GM12892 (cell line): ENCODE data around the gene POLL.

Experiments
- DNase-seq: peaks from one replicate; pipeline ENCODE4 v3.0.0; 2011; ENCODE audit not compliant: insufficient read length
- FAIRE-seq: peaks from 2 replicates; lab custom pipeline; 2011; peaks lifted over from hg19 to GRCh38; lab: Jason Lieb, UNC
- POLR2A ChIP-seq: IDR thresholded peaks from 2 replicates; pipeline ENCODE4 v1.6.1; 2011; ENCODE audit warnings: low read depth, low read length, control low read depth
- POLR2AphosphoS5 ChIP-seq: IDR thresholded peaks from 2 replicates; pipeline ENCODE4 v1.6.1; 2011; ENCODE audit warnings: low read depth, low read length, control low read depth
- TAF1 ChIP-seq: IDR thresholded peaks from 2 replicates; pipeline ENCODE4 v1.6.1; 2011; ENCODE audit warnings: low read depth, mild to moderate bottlenecking, control low read depth, low read length, borderline replicate concordance

POLL gene

DNA sequence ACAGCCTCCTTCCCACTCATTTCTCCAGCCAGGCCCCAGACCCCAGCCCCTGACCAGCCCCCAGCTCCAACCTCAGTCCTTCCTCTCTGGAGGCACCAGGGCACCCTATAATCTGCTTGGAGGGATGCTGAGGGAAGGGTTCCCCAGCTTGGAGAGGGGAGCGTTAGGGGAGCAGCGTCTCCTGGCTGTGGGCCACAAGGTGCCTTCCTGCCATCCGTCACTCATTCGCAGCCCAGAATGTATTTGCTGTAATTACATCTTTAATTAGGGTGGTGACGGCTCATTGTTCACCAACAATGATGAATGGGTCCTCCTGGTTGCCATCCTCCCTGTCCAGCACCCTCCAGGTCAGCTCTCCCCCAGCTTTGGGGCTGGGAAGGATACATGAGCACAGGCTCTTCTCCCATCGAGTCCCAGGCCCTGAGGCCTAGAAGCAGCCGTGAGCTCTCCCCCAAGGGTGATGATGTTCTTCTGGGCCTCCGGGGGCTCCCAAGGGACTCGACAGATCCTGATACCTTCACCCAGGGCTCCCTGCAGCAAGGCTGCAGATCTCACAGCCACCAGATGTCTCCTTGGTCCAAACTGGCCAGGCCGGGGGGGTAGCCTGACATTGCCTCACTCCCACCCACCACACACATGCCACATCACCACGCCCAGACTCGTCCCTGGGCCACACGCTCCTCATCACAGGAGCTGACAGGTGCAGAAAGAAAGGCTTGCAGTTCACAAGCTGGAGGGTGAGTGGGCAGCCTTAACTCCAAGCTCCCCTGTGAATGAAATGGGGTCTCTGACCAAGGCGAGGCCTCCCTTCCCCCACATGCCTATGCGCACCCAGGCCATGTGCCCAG lies 26.8 kb downstream of the POLL start:
- TF ChIP-seq POLR2AphosphoS5: no peak
- TF ChIP-seq POLR2A: no peak
- TF ChIP-seq TAF1: no peak
- no peak for DNase-seq
- no peak for FAIRE-seq

DNA sequence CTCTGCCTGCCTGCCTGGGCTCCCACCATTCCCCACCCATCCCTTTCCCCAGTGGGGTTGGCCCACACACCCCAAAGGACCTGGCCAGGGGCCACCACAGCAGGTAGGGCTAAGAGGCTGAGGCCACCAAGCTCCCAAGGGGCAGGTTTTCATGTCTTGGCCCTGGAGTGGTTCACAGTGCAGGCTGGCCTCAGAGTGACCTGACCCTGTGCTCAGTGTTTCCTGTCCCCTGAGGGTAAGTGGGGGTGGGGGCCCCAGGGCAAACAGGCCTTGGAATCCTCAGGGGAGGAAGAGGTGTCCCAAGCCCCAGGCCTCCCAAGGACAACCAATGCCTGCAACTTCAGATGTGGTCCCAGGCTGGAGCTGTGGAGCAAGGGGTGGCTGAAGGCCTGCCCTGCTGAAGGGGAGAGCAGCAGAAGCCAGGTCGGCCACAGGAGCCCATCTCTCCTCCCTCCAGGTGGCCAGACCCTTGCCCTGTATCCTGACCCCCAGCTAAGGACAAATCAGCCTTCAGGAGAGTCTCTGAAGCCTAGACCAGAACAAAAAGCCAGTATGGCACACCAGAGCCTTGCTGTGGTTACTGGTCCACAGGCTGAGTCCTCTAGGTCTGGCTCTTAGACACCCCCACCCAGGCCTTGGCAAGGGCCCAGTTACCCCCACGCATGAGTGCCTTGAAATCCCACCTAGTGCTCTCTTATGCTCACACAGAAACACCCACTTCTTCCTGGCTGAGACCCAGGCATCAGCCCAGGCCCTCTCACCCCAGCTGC lies 27.6 kb downstream of the POLL start:
- no peak for DNase-seq
- TF ChIP-seq POLR2AphosphoS5 (no peak), POLR2A (no peak), TAF1 (no peak)
- FAIRE-seq: no peak

DNA sequence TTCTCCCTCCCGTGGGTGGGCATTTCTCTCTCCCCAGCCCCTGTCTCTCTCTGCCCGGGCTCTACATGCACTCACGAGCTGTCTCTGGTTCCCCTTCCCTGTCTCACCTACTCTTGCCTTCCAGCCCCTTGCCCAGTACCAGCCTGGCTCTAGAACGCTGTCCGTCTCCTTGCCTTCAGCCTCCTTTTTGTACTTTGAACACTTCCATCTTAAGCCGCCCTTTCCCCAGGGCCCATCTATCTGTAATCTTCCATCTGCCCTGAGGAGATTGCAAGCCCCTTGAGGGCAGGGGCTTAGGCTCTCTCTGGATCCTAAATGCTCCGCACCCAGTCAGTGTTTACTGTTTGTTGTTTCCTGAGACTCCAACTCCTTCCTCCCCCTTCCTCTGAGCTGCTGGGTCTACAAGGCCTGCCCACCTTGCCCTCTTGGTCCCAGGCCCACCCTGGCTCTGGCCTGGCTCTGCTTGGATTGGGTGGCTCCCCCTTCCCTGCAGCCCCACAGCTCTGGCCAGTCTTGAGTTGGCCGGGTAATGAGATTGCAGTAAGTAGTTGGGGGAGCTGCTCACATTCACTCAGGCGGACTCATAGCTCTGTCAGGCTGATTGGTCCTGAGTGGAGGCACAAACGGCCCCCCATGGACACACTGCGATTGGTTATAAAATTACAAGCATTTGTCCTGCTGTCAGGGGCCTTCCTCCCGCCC lies 28.3 kb downstream of the POLL start:
- FAIRE-seq (no peak), DNase-seq (no peak)
- TF ChIP-seq POLR2A: no peak
- TF ChIP-seq TAF1: no peak
- no peak for TF ChIP-seq POLR2AphosphoS5

DNA sequence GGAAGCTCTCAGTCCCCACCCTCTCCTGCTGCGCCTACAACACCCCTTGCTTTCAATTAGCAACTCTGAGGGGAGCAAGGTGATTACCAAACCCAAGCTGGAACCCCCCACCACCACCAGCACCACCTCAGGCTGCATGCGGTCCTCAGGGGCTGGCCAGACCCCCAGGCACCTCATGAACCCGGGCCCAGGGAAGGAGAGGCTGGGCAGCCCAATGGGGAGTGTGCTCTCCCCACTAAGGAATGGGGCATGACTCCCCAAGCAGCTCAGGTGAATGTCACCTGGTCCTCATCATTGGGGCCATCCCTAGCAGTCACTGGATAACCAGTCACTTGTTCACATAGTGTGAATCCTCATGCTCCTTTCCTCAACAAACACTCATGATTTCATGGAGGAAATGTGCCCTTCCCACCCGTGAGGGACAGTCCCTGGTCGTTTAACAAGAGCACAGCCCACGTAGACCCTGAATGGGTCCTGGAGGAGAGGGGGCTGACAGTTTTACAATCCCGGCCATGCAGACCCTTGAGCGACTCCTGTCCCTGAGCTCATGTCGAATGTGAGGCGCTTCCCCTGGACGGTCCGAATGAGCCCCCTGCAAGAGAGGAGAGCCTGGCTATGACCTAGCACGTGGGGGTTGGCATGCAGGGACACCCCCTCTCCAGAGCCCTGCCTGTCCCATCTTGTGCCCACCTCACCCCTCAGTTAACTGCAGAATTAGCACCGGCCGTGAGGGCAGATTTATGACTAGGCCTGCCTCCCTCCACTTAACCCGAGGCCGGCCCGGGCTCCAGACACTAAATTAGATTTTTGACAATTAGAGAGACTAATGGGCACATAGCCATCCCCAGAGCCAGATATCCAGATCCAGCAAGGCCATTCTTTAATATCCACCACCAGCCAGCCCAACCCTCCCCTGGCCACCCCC lies 29.1 kb downstream of the POLL start:
- no peak for DNase-seq
- no peak for FAIRE-seq

DNA sequence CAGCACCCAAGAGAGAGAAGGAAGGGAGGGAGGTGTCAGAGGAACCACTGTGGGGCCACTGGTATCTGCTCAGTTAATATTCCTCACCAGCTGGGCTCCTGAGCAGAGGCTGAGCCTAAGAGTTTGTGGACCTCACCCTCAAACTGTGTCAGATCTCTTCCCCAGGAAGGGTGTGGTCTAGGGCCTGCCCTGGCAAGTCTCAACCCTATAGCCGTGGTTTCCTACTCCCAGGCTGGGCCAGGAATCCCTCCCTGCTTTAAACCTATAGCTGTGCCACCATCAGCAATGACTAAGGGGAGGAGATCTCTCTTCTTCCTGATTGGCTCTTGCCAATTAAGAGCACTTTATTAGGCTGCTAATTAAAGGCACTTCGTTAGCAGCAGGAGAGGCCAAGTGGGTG lies 29.9 kb downstream of the POLL start:
- TF ChIP-seq TAF1 (no peak), POLR2AphosphoS5 (no peak), POLR2A (no peak)
- peak; percentile 42 for FAIRE-seq
- no peak for DNase-seq

More for the DNA sequence above, 29.1 kb downstream of the POLL start:
- no peak for TF ChIP-seq POLR2A
- TF ChIP-seq POLR2AphosphoS5: no peak
- no peak for TF ChIP-seq TAF1

DNA sequence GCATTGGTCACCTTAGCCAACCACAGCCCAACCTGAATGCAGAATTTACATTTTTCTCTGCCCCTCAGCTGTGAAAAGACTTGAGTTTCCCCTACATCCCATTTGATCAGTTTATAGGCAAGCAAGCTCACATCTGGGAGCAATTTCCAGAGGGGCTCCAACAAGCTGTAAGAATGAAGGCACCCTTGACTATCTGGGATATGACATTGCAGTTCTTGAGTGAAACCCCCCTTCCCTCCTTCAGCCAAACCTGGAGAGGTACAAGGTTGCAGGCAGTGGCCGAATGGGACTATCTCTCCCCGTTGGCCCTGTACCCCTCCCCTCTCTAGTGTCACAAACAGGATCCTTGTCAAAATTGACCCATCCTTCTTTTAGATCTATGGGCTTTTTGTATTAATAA lies 30.5 kb downstream of the POLL start:
- no peak for FAIRE-seq
- TF ChIP-seq POLR2A (no peak), POLR2AphosphoS5 (no peak), TAF1 (no peak)
- no peak for DNase-seq

DNA sequence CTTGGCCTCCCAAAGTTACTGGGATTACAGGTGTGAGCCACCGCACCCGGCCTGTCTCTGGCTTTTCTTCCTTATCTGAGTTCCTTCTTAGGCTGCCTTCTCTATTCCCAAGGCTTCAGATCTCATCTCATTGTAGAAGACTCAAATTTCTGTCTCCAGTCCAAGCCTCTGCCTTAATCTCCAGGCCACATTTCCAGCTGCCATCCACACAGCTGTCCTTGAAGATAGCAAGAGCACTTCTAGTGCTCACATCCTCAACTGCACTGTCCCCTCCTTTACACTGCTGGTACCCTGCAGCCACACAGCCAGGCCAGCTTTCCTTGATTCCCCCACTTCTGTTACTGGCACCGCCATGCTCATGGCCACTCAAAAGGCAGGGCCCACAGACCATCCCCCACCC lies 35.6 kb downstream of the POLL start:
- FAIRE-seq: no peak
- TF ChIP-seq POLR2AphosphoS5 (no peak), TAF1 (no peak), POLR2A (no peak)
- DNase-seq: no peak

DNA sequence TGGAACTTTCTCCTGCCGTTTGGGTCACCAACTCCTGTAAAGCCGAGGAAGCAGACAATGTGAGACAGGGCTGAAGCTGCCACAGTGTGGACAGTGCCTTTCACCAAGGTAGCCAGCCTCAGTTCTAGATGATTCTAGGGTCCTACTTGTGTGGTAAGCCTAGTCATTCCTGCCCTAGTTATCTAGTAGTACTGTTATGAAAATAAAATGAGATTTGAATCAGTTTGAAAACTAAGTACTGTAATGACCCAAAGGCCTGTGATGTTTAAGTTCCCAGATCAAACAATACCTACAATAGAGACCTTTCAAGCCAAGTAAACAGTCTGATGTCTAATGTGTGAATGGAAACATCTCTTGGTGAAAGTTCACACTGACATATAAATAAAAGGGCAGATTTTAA lies 37.1 kb downstream of the POLL start:
- DNase-seq: no peak
- no peak for FAIRE-seq
- TF ChIP-seq TAF1 (no peak), POLR2A (no peak), POLR2AphosphoS5 (no peak)

DNA sequence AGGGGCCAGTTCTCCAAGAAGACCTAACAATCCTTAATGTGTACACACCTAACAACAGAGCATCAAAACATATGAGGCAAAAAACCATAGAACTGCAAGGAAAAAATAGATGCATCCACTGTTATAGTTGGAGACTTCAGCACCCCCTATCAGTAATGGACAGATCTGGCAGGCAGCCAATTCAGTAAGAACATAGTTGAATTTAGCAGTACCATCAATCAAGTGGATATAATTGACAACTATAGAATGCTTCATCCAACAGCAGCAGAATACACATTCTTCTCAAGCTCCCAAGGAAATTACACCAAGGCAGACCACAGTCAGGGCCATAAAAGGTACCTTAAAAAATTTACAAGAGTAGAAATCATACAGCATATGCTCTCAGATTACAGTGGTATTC lies 42.2 kb downstream of the POLL start:
- TF ChIP-seq POLR2A (no peak), POLR2AphosphoS5 (no peak), TAF1 (no peak)
- DNase-seq (no peak), FAIRE-seq (no peak)

DNA sequence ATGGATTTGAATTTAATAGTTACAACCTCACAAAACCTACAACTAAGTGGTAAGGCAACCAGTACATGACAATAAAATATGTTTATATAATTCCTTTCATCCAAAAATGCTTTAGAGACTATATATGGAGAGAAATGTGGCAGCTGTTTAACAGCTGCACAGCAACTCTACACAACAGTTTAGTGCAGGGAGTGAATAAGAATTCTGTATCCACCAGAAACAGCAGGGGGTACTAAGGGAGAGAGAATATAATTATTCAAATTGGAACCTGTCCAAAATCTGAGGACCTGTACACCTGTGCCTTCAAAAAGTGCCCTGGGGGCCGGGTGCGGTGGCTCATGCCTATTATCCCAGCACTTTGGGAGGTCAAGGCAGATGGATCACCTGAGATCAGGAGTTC lies 49.6 kb downstream of the POLL start:
- no peak for FAIRE-seq

DNA sequence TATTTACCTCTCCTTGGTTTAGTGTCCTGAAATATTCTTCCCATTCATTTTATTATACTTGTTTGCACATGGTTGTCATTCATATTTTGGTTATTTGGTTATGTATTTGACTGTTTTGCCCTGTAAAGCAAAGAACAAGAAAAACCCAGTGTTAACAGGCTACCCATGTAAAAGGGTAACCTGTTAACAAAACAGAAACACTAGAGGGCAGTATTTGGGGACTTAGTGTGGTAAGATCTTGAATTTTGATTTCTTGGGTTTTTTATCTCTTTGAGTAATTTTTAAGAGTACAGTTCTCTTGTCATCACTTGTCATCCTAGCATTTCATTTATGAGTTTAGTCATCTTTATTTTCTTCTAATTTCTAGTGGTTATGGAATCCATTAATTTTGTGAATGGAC lies 51.3 kb downstream of the POLL start:
- FAIRE-seq: peak; percentile 44
- no peak for DNase-seq
- TF ChIP-seq TAF1 (no peak), POLR2A (no peak), POLR2AphosphoS5 (no peak)

More for the DNA sequence above, 49.6 kb downstream of the POLL start:
- TF ChIP-seq POLR2A: no peak
- no peak for TF ChIP-seq TAF1
- no peak for TF ChIP-seq POLR2AphosphoS5
- DNase-seq: no peak
